Panc1 (cell line): Measurements from ENCODE around the gene ENPP3.

Experiments used
- CTCF ChIP-seq: fragments of 450-650 bp; IDR thresholded peaks from 2 replicates; pipeline ENCODE4 v1.5.1; 2017; ENCODE audit warnings: mild to moderate bottlenecking
- POLR2AphosphoS5 ChIP-seq: IDR thresholded peaks from 2 replicates; pipeline ENCODE4 v1.6.1; 2012; ENCODE audit warnings: mild to moderate bottlenecking, low read depth, low read length, moderate library complexity
- SIN3A ChIP-seq: IDR thresholded peaks from 2 replicates; pipeline ENCODE4 v1.6.1; 2012; ENCODE audit warnings: low read depth, mild to moderate bottlenecking, low read length, moderate library complexity, borderline replicate concordance; ENCODE audit not compliant: insufficient read depth
- TF ChIP-seq, protein P1 (sequence below), 2 experiments: IDR thresholded peaks; 2 replicates each; pipeline ENCODE4 v1.6.1; 2011 to 2012; ENCODE audit warnings: low read depth in 2 of 2, control low read depth in 1 of 2, low read length in 1 of 2, mild to moderate bottlenecking in 1 of 2, moderate library complexity in 1 of 2; ENCODE audit not compliant: insufficient read depth in 1 of 2

- TF ChIP-seq CTCF = no peak
- no peak for TF ChIP-seq POLR2AphosphoS5
- no peak for TF ChIP-seq SIN3A
- TF ChIP-seq, protein P1, sequence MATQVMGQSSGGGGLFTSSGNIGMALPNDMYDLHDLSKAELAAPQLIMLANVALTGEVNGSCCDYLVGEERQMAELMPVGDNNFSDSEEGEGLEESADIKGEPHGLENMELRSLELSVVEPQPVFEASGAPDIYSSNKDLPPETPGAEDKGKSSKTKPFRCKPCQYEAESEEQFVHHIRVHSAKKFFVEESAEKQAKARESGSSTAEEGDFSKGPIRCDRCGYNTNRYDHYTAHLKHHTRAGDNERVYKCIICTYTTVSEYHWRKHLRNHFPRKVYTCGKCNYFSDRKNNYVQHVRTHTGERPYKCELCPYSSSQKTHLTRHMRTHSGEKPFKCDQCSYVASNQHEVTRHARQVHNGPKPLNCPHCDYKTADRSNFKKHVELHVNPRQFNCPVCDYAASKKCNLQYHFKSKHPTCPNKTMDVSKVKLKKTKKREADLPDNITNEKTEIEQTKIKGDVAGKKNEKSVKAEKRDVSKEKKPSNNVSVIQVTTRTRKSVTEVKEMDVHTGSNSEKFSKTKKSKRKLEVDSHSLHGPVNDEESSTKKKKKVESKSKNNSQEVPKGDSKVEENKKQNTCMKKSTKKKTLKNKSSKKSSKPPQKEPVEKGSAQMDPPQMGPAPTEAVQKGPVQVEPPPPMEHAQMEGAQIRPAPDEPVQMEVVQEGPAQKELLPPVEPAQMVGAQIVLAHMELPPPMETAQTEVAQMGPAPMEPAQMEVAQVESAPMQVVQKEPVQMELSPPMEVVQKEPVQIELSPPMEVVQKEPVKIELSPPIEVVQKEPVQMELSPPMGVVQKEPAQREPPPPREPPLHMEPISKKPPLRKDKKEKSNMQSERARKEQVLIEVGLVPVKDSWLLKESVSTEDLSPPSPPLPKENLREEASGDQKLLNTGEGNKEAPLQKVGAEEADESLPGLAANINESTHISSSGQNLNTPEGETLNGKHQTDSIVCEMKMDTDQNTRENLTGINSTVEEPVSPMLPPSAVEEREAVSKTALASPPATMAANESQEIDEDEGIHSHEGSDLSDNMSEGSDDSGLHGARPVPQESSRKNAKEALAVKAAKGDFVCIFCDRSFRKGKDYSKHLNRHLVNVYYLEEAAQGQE (IDR thresholded peaks at IDR 0.05; ENCODE audit: insufficient read depth in 1 of 2, low read depth in 2 of 2, low read length in 1 of 2) = no peak
These were observed 139.9 kb downstream of the ENPP3 start for GRCh38 chr6:131776985-131777384.
